Lower lobe of right lung (tissue), 2 donors: ENCODE measurements around the gene TAC4. TPM values are rescaled to one million over a fixed set of nuclear protein-coding genes. Genes with fewer than 3 reads are reported as not detected.
A peak's percentile ranks its signal among the peaks of the same experiment; 100 is the strongest.

Experiments used
- ATAC-seq, 2 donors: fragments of 200-7000 bp; cut with Tn5 transposase; one replicate each; pipeline ENCODE4 v1.9.1; 2020 to 2022; ENCODE audit warnings: mild to moderate bottlenecking in 2 of 2, moderate library complexity in 2 of 2
- DNase-seq: peaks from one replicate; pipeline ENCODE4 v3.0.0-alpha.2; 2020
- H3K27ac ChIP-seq: fragments of 200-600 bp; one replicate; pipeline ENCODE4 v1.8.0; 2022
- H3K27me3 ChIP-seq: fragments of 200-600 bp; one replicate; pipeline ENCODE4 v1.8.0; 2022; ENCODE audit warnings: low read depth
- H3K36me3 ChIP-seq: fragments of 200-600 bp; one replicate; pipeline ENCODE4 v1.8.0; 2022; ENCODE audit warnings: mild to moderate bottlenecking
- H3K4me1 ChIP-seq: fragments of 200-600 bp; one replicate; pipeline ENCODE4 v1.8.0; 2022
- H3K4me3 ChIP-seq: fragments of 200-600 bp; one replicate; pipeline ENCODE4 v1.8.0; 2022; ENCODE audit warnings: mild to moderate bottlenecking
- H3K9me3 ChIP-seq: fragments of 200-600 bp; one replicate; pipeline ENCODE4 v1.8.0; 2022
- intact Hi-C: fragments of 100-400 bp; cut with DNase I; formaldehyde crosslinking; loops from one replicate; pipeline ENCODE4 v1.11.0; 2022
- total RNA-seq: library from RNA; stranded (reverse); fragmentation: NEBNext Ultra II Directional; extraction: Animal tissue kit (Norgen Biotek cat#: 25700); gene quantifications from one replicate; pipeline ENCODE4 v1.2.1, GENCODE V29; 2021
- TF ChIP-seq, protein P1 (sequence below): fragments of 200-600 bp; IDR thresholded peaks from one replicate; pipeline ENCODE4 v1.8.0; 2022; ENCODE audit warnings: antibody characterized with exemption, mild to moderate bottlenecking
- donor health status: DM: no; HTN: yes; CAD: no; lungs with severe emphysema.

The TAC4 gene
- total RNA-seq, 1 donor from 2014 or later, result not detected

DNA sequence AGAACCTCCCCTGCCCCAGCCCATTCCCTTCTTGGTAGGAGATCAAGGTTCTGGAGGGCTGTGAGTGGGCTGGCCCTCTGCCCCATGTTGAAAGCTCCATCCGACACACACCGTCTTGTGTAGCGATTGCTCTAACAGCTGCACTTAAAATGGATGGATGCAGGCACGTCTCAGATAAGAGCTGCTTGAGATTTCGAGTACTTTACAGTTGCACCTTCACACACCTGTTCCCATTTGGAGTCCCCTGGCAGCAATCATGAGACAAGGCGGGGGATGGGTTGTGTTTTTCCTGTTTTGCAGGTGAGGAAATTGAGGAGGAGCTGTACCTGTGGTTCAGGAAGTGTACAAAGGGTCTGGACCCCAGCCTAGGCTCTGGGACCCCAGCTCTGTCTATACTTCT, 25.6 kb upstream of the TAC4 start:
- intact Hi-C loops, result no loop called here
- Histone ChIP-seq H3K27ac (no peak overlapping the region), H3K4me3 (no peak overlapping the region), H3K4me1 (no peaks in the 10 kb centered on the region), H3K36me3 (no peaks in the 10 kb centered on the region), H3K9me3 (no peaks in the 10 kb centered on the region), H3K27me3 (peaks cover 13% of the 10 kb centered on the region)
- TF ChIP-seq, protein P1, sequence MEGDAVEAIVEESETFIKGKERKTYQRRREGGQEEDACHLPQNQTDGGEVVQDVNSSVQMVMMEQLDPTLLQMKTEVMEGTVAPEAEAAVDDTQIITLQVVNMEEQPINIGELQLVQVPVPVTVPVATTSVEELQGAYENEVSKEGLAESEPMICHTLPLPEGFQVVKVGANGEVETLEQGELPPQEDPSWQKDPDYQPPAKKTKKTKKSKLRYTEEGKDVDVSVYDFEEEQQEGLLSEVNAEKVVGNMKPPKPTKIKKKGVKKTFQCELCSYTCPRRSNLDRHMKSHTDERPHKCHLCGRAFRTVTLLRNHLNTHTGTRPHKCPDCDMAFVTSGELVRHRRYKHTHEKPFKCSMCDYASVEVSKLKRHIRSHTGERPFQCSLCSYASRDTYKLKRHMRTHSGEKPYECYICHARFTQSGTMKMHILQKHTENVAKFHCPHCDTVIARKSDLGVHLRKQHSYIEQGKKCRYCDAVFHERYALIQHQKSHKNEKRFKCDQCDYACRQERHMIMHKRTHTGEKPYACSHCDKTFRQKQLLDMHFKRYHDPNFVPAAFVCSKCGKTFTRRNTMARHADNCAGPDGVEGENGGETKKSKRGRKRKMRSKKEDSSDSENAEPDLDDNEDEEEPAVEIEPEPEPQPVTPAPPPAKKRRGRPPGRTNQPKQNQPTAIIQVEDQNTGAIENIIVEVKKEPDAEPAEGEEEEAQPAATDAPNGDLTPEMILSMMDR, result no peak
- DNase-seq (no peak), ATAC-seq (peak; percentile 82 to 86)

DNA sequence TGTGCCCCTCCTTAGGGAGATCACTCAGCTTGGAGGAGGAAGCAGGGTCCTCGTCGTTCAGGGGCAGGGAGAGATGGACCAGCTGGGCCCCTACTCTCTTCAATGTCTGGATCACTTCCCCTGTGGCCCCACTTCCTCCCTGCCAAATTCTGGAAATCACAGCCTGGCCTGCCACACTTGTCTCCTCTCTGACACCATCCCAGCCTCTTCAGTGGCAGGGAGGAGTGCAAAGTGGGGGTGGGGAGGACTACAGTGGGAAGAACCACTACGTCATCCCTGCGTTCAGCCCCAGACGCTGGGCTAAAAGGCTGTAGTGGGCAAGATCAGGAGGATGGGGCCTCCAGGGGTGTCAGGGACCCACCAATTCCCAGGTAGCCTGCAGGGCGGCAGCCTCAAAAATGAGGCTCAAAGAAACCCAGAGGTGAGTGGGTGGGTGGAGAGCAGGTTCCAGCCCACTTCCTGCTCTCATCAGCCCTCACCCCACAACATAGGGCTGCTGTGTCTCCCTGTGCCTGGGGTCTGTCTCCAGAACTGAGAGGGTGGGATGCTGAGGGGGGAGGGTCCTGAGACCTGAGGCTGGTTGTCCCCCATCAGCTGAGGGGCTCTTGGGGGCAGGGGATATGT, 25.0 kb upstream of the TAC4 start:
- H3K36me3 ChIP-seq, result no peaks in the 10 kb centered on the region
- ATAC-seq (no peak), DNase-seq (no peak)
- no peaks in the 10 kb centered on the region for H3K4me1 ChIP-seq
- H3K27ac ChIP-seq, result no peak overlapping the region
- no peak overlapping the region for H3K4me3 ChIP-seq
- intact Hi-C loops, result no loop called here
- H3K9me3 ChIP-seq, result no peaks in the 10 kb centered on the region
- TF ChIP-seq, protein P1, result no peak
- H3K27me3 ChIP-seq, result peaks cover 13% of the 10 kb centered on the region

DNA sequence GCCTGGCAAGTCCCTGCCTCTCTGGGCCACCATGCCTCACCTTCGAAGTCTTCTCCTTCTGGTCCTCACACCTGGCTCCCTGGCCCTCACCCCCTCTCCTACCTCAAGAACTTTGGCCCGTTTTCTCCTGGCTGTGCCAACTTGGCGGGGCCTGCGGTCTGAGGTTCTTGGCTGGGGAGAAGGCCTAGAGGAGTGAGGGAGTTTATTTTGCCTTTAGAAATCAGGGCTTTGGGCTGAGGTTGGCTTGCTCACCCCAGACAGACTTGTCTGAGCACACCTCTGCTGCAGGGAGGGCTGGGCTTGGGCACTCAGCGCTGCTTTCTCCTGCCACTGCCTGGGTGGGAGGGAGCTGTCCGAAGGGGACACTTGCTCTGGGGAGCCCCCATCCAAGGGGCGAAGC, 23.3 kb upstream of the TAC4 start:
- DNase-seq (no peak), ATAC-seq (no peak)
- peaks cover 9% of the 10 kb centered on the region for H3K27me3 ChIP-seq
- H3K4me1 ChIP-seq, result no peaks in the 10 kb centered on the region
- TF ChIP-seq, protein P1, result no peak
- H3K36me3 ChIP-seq, result no peaks in the 10 kb centered on the region
- no peak overlapping the region for H3K4me3 ChIP-seq
- intact Hi-C loops, result no loop called here
- no peak overlapping the region for H3K27ac ChIP-seq
- H3K9me3 ChIP-seq, result no peaks in the 10 kb centered on the region

DNA sequence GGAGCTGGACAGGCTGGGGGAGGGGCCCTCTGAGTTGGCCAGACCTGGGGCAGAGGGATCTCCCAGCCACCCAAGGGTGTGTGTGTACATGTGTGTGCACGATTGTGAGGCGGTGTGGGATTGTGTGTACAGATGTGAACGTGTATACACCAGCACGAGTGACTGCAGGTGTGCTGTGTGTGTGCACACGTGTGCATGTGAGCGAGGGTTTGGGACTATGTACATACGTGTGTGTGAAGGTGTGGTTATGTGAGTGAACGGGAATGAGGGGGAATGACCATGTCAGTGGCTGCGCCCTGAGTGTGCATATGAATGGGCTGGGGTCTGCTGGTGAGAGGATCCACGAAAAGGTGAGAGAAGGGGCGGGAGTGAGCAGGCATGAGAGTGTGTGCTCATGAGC, 22.4 kb upstream of the TAC4 start:
- H3K4me3 ChIP-seq, result no peak overlapping the region
- DNase-seq (no peak), ATAC-seq (no peak)
- no peaks in the 10 kb centered on the region for H3K36me3 ChIP-seq
- H3K27ac ChIP-seq, result no peak overlapping the region
- peaks cover 9% of the 10 kb centered on the region for H3K27me3 ChIP-seq
- no peaks in the 10 kb centered on the region for H3K9me3 ChIP-seq
- H3K4me1 ChIP-seq, result no peaks in the 10 kb centered on the region
- intact Hi-C loops, result no loop called here
- TF ChIP-seq, protein P1, result no peak

DNA sequence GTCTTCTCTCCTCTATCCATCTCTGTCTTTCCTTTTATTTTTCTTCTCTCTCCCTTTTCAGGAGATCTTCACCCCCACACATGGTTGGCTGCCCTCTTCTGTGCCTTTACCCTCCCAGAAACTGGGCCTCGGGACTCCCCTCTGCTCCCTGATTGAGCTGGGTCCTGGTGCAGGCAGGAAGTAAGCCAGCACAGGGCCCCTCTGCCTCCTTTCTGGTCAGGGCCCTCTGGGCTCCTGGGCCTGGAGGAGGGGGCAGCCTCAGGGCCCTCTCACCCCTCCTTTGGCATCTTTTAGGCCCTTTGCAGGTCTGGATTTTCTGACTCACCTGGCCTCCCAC, 21.1 kb upstream of the TAC4 start:
- Histone ChIP-seq H3K4me3 (no peak overlapping the region), H3K9me3 (no peaks in the 10 kb centered on the region), H3K4me1 (no peaks in the 10 kb centered on the region), H3K27ac (no peak overlapping the region), H3K36me3 (no peaks in the 10 kb centered on the region), H3K27me3 (peaks cover 3% of the 10 kb centered on the region)
- TF ChIP-seq, protein P1, result no peak
- intact Hi-C loops, result no loop called here
- ATAC-seq (no peak), DNase-seq (no peak)
